CD4-positive, alpha-beta T cell treated with Interleukin-21 for 1 hour (primary cell): ENCODE results near the gene PCLO.
"Not testable (repeated sequence)": the region's sequence is repeated elsewhere in the genome, so short reads cannot be mapped to it uniquely, and the experiment has no call there.

Experiments used
- DNase-seq: peaks from one replicate; pipeline ENCODE4 v3.0.0-alpha.2; 2020

Gene PCLO

GRCh38 chr7:83036130-83036529, 126.6 kb downstream of the PCLO start:
- DNase-seq, result no peak

- DNase-seq, result no peak
Observed at GRCh38 chr7:83032195-83032594, 130.5 kb downstream of the PCLO start.

- not testable (repeated sequence) for DNase-seq
Observed at GRCh38 chr7:83023817-83024665, 138.6 kb downstream of the PCLO start.

- no peak for DNase-seq
Observed at GRCh38 chr7:83021032-83021431, 141.7 kb downstream of the PCLO start.

GRCh38 chr7:83020161-83020560, 142.5 kb downstream of the PCLO start:
- DNase-seq, result no peak

- no peak for DNase-seq
Observed at GRCh38 chr7:83015916-83016315, 146.8 kb downstream of the PCLO start.

GRCh38 chr7:83014546-83014945, 148.1 kb downstream of the PCLO start:
- no peak for DNase-seq

GRCh38 chr7:83011954-83012353, 150.7 kb downstream of the PCLO start:
- DNase-seq, result no peak

- DNase-seq, result no peak
Observed at GRCh38 chr7:83005410-83005809, 157.3 kb downstream of the PCLO start.

GRCh38 chr7:83001362-83002040, 161.2 kb downstream of the PCLO start:
- no peak for DNase-seq

GRCh38 chr7:82998436-82998835, 164.2 kb downstream of the PCLO start:
- no peak for DNase-seq

GRCh38 chr7:82985144-82985802, 177.4 kb downstream of the PCLO start:
- no peak for DNase-seq

- DNase-seq, result no peak
Observed at GRCh38 chr7:82980130-82980788, 182.4 kb downstream of the PCLO start.

GRCh38 chr7:82975811-82976468, 186.7 kb downstream of the PCLO start:
- no peak for DNase-seq

GRCh38 chr7:82972135-82972534, 190.5 kb downstream of the PCLO start:
- DNase-seq, result no peak

GRCh38 chr7:82965088-82966036, 197.3 kb downstream of the PCLO start:
- DNase-seq, result no peak

GRCh38 chr7:82964150-82964882, 198.4 kb downstream of the PCLO start:
- DNase-seq, result no peak

- DNase-seq, result no peak
Observed at GRCh38 chr7:82961240-82961639, 201.4 kb downstream of the PCLO start.

- DNase-seq, result no peak
Observed at GRCh38 chr7:82959528-82959927, 203.2 kb downstream of the PCLO start.

- no peak for DNase-seq
Observed at GRCh38 chr7:82957521-82957920, 205.2 kb downstream of the PCLO start.
